Measurements from ENCODE around the gene UBE2Q2.
"Not testable (repeated sequence)": the region's sequence is repeated elsewhere in the genome, so short reads cannot be mapped to it uniquely, and the experiment has no call there.

- TF ChIP-seq CTCF (conservative IDR thresholded peaks at IDR 0.05; ENCODE audit: low read depth, low read length); EZH2 (IDR thresholded peaks at IDR 0.05; ENCODE audit: borderline replicate concordance, low read depth, low read length, poor library complexity, severe bottlenecking): not testable (repeated sequence)
Observed at GRCh38 chr15:75871589-75871988, 28.3 kb downstream of the UBE2Q2 start.

Data from A673 (cell line).